PC-9 (cell line): Measurements from ENCODE around the gene CDCA5.

Experiments used
- CTCF ChIP-seq: fragments of 200-600 bp; sonication (generic); conservative IDR thresholded peaks from 2 replicates; pipeline ENCODE4 v1.6.1; 2017; ENCODE audit warnings: mixed run types, antibody characterized with exemption, mild to moderate bottlenecking, moderate library complexity
- EZH2 ChIP-seq: fragments of 200-600 bp; sonication (generic); IDR thresholded peaks from 2 replicates; pipeline ENCODE4 v1.8.0; 2017; ENCODE audit warnings: antibody characterized with exemption, low read depth

- TF ChIP-seq CTCF (no peak), EZH2 (no peak)
These were observed 24.8 kb upstream of the CDCA5 start for GRCh38 chr11:65108469-65109123.
